ENCODE data around the gene SLC6A5. TPM values are rescaled to one million over a fixed set of nuclear protein-coding genes. Genes with fewer than 3 reads are reported as not detected.
A peak's percentile ranks its signal among the peaks of the same experiment; 100 is the strongest.

Gene SLC6A5
- total and polyA plus RNA-seq, 2 experiments from 2014 or later: 0.03 TPM; not detected in 1

DNA sequence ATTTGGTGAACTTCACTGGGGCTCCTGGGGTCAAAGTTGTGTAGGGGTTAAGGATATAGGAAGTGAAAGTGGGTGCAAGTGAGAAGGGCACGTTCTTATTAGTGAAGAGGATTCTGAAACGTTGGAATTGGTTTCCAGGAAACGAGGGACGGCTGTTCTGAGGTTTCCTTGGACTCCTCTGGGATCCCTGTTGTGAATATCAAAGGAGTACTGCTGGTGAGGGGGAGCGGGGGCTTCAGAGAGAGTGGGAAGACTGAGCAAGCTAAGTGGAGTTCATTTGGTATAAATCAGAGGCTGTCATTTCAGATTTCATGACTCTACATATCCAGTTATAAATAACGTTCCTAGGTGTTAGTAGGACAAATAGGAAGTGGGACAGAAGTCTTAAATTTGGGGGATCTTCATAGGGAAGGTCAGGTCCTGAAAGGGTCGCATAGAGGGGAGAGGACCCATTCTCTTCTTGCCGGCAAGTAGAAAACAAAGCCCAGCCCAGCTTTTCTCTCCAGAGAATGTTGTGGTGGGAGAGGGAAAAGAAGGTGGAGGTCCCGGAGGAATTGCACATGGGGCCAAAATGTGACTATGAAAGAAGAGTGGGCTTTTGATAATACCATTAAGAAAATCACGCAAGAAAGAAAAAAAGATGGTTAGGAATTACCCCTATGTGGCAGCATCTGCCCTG lies 68.9 kb downstream of the SLC6A5 start:
- H3K9me2 ChIP-seq (replicated peaks; ENCODE audit: insufficient read depth): no peaks in the 10 kb centered on the region
- WGBS (ENCODE audit: low lambda C conversion rate, missing lambda C conversion rate): 19% methylated on average over 10 of the region's 10 CpGs
- H3K4me3 ChIP-seq: no peak overlapping the region
- H3K36me3 ChIP-seq (replicated peaks; ENCODE audit: insufficient read depth, low read depth): no peaks in the 10 kb centered on the region
- H2AFZ ChIP-seq: peak overlapping the region; percentile 56
- H3K79me2 ChIP-seq: no peaks in the 10 kb centered on the region
- no peak for DNase-seq (ENCODE audit: low spot score)
- no peaks in the 10 kb centered on the region for H3K9me3 ChIP-seq (ENCODE audit: low read depth)
- H3K27ac ChIP-seq: no peak overlapping the region
- no peaks in the 10 kb centered on the region for H4K20me1 ChIP-seq (ENCODE audit: insufficient read depth, poor library complexity, severe bottlenecking)
- TF ChIP-seq, protein P1, sequence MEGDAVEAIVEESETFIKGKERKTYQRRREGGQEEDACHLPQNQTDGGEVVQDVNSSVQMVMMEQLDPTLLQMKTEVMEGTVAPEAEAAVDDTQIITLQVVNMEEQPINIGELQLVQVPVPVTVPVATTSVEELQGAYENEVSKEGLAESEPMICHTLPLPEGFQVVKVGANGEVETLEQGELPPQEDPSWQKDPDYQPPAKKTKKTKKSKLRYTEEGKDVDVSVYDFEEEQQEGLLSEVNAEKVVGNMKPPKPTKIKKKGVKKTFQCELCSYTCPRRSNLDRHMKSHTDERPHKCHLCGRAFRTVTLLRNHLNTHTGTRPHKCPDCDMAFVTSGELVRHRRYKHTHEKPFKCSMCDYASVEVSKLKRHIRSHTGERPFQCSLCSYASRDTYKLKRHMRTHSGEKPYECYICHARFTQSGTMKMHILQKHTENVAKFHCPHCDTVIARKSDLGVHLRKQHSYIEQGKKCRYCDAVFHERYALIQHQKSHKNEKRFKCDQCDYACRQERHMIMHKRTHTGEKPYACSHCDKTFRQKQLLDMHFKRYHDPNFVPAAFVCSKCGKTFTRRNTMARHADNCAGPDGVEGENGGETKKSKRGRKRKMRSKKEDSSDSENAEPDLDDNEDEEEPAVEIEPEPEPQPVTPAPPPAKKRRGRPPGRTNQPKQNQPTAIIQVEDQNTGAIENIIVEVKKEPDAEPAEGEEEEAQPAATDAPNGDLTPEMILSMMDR (IDR thresholded peaks at IDR 0.05; ENCODE audit: poor library complexity): no peak
- no peak for TF ChIP-seq EZH2 (IDR thresholded peaks at IDR 0.05; ENCODE audit: borderline replicate concordance)
- TF ChIP-seq EZH2phosphoT487 (IDR thresholded peaks at IDR 0.05; ENCODE audit: low read depth, severe bottlenecking, unreplicated experiment): no peak
- peak overlapping the region; percentile 94 for H3K4me2 ChIP-seq
- H3K4me1 ChIP-seq (ENCODE audit: insufficient read depth): peaks cover 4% of the 10 kb centered on the region
- peaks cover 81% of the 10 kb centered on the region for H3K27me3 ChIP-seq

DNA sequence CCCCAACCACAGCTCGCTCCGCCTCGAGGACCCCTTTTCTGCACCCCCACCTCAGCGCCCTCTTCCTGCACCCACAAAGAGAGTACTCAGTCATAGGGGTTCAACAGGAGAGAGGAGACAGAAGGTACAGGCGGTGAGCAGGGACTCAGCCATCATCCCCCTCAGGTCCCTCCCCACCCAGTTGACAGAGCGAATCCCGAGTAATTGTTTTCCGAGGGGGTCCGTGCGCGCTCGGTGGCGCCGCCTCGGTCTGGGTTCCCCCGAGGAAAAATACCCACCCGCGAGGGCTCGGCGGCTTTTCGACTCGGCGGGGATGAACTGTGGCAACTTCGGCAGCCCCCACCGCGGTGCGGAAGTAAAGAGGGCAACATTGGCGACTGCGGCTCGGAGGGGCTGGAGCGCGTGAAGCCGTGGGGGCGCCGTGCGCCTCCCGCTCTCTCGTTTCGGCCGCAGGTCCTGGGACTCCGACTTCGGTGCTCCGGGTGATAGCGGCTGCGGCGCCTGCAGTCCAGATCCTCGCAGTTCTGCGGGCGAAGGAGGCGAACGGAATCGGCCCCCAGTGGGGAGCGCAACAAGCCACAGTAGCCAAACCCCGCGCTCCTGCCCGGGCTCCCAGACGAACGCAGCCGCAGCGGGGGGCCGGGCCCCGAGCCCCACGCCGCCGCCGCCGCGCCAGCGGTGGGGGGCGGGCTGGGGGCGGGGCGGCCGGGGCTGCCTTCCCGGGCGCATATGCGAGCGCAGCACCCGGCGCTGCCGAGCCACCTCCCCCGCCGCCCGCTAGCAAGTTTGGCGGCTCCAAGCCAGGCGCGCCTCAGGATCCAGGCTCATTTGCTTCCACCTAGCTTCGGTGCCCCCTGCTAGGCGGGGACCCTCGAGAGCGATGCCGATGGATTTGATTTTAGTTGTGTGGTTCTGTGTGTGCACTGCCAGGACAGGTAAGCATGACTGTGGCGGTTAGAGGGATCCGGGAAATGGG lies 69.7 kb downstream of the SLC6A5 start, which contains the start of gene NELL1:
Gene NELL1, plus strand, starts transcription at position 743 of the 976 bp plus-strand sequence.
- Histone ChIP-seq H2AFZ (peak within 1 kb of the TSS; percentile 56), H3K27ac (no peak within 1 kb of the TSS), H3K79me2 (no peaks in the 10 kb centered on the region), H3K4me1 (ENCODE audit: insufficient read depth) (peaks cover 4% of the 10 kb centered on the region), H3K9me2 (replicated peaks; ENCODE audit: insufficient read depth) (no peaks in the 10 kb centered on the region), H4K20me1 (ENCODE audit: insufficient read depth, poor library complexity, severe bottlenecking) (no peaks in the 10 kb centered on the region), H3K4me2 (peak within 1 kb of the TSS; percentile 94), H3K27me3 (peaks cover 89% of the 10 kb centered on the region), H3K4me3 (peak within 1 kb of the TSS; percentile 58), H3K36me3 (replicated peaks; ENCODE audit: insufficient read depth, low read depth) (no peaks in the 10 kb centered on the region), H3K9me3 (ENCODE audit: low read depth) (no peaks in the 10 kb centered on the region)
- peak; percentile 76 for TF ChIP-seq EZH2phosphoT487 (IDR thresholded peaks at IDR 0.05; ENCODE audit: low read depth, severe bottlenecking, unreplicated experiment)
- peak; percentile 69 for TF ChIP-seq EZH2 (IDR thresholded peaks at IDR 0.05; ENCODE audit: borderline replicate concordance)
- TF ChIP-seq, protein P1 (IDR thresholded peaks at IDR 0.05; ENCODE audit: poor library complexity): no peak
- under 1% methylated on average over 73 of the region's 93 CpGs for whole genome bisulfite sequencing (ENCODE audit: low lambda C conversion rate, missing lambda C conversion rate)
- peak; percentile 42 for DNase-seq (ENCODE audit: low spot score)

DNA sequence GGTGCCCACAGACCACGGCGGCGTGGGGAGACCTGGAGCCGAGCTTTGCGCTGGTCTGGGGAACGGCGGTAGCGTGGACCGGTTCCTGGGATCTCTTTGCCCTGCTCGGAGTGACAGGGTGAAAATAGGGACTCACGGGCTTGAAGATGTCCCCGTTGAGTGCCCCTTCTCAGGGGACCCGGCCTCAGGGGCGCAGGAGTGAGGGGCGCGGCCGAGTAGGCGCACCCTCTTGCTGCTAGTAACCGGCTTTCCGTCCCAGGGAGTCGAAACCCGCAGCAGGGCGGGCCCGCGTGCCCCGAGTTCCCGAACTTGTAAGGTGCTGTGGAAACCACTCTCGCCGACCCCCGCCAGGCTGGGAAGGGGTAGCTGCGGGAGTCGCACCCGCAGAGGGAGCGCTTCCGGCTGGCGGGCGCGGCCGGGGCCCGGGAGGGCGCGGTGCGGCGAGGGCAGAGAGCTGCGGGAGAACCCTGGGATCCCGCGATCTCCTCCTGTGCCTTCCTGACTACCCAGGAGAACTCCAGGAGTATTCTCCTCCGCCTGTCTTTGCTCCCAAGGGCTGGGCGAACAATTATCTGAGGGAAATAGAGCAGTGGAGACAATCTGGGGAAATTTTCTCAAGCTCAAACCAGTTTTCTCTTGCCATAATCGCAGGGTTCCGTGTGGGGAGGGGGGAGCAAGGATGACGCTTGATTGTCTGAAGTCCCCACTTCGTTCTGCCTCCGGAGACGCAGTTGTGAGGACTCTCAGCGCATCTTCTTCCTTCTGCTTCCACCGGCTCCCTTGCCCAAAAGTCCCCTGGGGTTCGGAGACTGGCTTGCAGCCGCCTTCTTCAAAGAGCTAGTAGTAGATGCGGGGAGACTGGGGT lies 70.6 kb downstream of the SLC6A5 start:
- WGBS (ENCODE audit: low lambda C conversion rate, missing lambda C conversion rate): 3% methylated on average over 48 of the region's 60 CpGs

More for the DNA sequence above, 70.6 kb downstream of the SLC6A5 start:
- peaks cover 4% of the 10 kb centered on the region for H3K4me1 ChIP-seq (ENCODE audit: insufficient read depth)
- H3K9me2 ChIP-seq (replicated peaks; ENCODE audit: insufficient read depth): no peaks in the 10 kb centered on the region
- H3K27me3 ChIP-seq: peaks cover 92% of the 10 kb centered on the region
- TF ChIP-seq EZH2phosphoT487 (IDR thresholded peaks at IDR 0.05; ENCODE audit: low read depth, severe bottlenecking, unreplicated experiment): peak; percentile 57
- no peak for TF ChIP-seq EZH2 (IDR thresholded peaks at IDR 0.05; ENCODE audit: borderline replicate concordance)
- H3K79me2 ChIP-seq: no peaks in the 10 kb centered on the region
- H3K4me2 ChIP-seq: peak overlapping the region; percentile 94
- H3K9me3 ChIP-seq (ENCODE audit: low read depth): no peaks in the 10 kb centered on the region
- peak overlapping the region; percentile 45 for H2AFZ ChIP-seq
- peak overlapping the region; percentile 58 for H3K4me3 ChIP-seq
- H4K20me1 ChIP-seq (ENCODE audit: insufficient read depth, poor library complexity, severe bottlenecking): no peaks in the 10 kb centered on the region
- DNase-seq (ENCODE audit: low spot score): no peak
- H3K36me3 ChIP-seq (replicated peaks; ENCODE audit: insufficient read depth, low read depth): no peaks in the 10 kb centered on the region
- no peak overlapping the region for H3K27ac ChIP-seq

Measured in hepatocyte (in vitro differentiated cells).